HFF-Myc (cell line): ENCODE measurements around the gene GPC5.

Experiments used
- DNase-seq: peaks from one replicate; pipeline ENCODE4 v3.0.0-alpha.2; 2011; ENCODE audit warnings: low read depth; ENCODE audit errors: extremely low read depth
- H3K4me3 ChIP-seq: replicated peaks from 2 replicates; pipeline ENCODE4 v1.5.1; 2011; ENCODE audit warnings: low read depth, mild to moderate bottlenecking, control low read depth, low read length
- TF ChIP-seq, protein P1 (sequence below): IDR thresholded peaks from 2 replicates; pipeline ENCODE4 v1.5.1; 2012; ENCODE audit warnings: mild to moderate bottlenecking, low read depth, low read length, control low read depth; ENCODE audit errors: missing control alignments

The GPC5 gene

DNA sequence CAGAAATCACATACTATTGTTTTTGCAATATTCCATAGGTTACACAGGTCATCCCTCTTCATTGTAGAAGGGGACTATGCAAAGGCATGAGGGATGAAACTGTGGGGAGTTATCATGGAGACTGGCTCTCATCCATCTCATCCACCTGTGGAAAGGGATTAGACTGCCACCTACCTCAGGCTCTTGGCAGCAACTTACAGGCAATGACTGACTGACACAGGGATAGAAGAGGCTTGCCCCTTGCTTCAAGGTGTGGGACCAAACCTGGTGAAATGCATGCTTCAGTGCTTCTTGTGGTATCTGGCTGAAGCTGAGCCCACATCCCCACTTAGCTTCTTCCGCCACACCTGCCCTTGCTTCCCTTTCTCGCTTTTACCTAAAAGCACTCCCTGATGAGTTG, 341.3 kb downstream of the GPC5 start:
- DNase-seq, result no peak
- TF ChIP-seq, protein P1, sequence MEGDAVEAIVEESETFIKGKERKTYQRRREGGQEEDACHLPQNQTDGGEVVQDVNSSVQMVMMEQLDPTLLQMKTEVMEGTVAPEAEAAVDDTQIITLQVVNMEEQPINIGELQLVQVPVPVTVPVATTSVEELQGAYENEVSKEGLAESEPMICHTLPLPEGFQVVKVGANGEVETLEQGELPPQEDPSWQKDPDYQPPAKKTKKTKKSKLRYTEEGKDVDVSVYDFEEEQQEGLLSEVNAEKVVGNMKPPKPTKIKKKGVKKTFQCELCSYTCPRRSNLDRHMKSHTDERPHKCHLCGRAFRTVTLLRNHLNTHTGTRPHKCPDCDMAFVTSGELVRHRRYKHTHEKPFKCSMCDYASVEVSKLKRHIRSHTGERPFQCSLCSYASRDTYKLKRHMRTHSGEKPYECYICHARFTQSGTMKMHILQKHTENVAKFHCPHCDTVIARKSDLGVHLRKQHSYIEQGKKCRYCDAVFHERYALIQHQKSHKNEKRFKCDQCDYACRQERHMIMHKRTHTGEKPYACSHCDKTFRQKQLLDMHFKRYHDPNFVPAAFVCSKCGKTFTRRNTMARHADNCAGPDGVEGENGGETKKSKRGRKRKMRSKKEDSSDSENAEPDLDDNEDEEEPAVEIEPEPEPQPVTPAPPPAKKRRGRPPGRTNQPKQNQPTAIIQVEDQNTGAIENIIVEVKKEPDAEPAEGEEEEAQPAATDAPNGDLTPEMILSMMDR, result no peak
- no peak overlapping the region for H3K4me3 ChIP-seq

DNA sequence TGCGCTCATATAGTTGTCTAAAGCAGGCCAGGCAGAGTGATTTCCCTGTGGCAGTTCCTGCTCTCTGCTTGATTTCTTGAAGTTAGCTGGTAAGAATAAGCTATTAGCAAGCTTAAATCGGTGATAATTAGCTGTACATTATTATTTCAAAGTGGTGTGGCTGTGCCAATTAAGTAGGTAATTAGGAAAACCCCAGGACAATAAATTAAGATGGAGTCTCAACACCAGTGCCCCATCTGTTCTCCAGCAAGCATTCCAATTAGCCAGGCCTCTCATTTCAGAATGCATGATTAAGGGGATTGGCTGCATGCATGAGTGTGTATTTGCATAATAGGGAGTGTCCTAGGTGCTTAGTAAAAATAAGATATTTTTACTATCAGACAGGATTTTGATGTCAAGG, 342.3 kb downstream of the GPC5 start:
- TF ChIP-seq, protein P1, result no peak
- no peak overlapping the region for H3K4me3 ChIP-seq
- no peak for DNase-seq

DNA sequence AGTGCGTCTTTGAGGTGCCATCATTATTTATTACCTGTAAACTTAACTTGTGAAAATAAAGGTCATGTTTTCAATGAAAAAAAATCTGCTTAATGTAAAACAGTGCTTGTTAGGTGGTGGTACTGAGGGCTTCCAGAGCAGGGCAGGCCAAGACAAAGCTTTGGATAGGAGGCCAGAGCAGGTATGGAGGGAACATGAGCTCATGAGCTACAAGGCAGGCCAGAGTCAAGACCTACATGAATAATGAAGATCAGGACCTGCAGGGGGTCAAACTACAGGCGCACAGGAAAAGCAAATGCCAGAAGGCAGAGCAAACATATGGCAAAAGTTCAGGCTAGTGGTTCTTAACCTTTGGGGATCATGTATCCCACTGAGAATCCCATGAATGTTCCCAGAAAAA, 343.5 kb downstream of the GPC5 start:
- H3K4me3 ChIP-seq, result no peak overlapping the region
- no peak for DNase-seq
- TF ChIP-seq, protein P1, result no peak

- no peak overlapping the region for H3K4me3 ChIP-seq
- no peak for DNase-seq
- TF ChIP-seq, protein P1, result no peak
These were observed 345.9 kb downstream of the GPC5 start for GRCh38 chr13:91744284-91744683.

GRCh38 chr13:91745967-91746366, 347.5 kb downstream of the GPC5 start:
- TF ChIP-seq, protein P1, result no peak
- DNase-seq, result no peak

GRCh38 chr13:91747186-91747585, 348.8 kb downstream of the GPC5 start:
- TF ChIP-seq, protein P1, result no peak
- no peak overlapping the region for H3K4me3 ChIP-seq
- DNase-seq, result no peak

More at GRCh38 chr13:91745967-91746366, 347.5 kb downstream of the GPC5 start:
- H3K4me3 ChIP-seq, result no peak overlapping the region

DNA sequence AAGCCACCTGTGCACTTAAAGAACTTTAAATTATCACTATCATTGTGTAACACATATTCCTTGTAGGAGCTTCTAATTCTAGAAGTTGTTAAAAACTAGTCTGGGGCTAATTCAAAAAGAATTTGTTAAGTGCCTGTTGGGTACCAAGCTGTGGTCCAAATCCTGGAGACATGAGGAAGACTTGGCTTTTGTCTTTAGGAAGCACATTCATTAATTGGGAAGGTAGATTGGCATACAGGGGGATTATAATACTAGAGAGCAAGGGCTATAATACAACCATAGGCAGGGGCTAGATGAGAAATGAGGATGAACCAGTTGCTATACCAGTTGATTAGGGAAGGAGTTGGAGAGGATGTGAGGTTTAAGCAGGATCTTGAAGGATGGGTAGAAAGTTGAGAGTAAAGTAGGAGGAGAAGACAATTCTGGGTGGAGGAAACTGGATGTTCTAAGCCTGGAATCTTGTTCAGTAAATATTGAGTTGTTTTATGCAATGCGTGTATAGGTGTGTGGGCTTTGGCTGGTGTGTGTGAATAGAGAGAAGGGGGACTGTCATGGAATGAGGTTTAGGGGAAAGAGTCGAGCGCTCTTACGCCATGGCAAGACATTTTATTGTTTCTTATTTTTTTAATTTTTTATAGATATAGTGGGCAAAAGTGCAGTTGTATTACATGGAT, 350.1 kb downstream of the GPC5 start:
- TF ChIP-seq, protein P1, result no peak

More for the DNA sequence above, 350.1 kb downstream of the GPC5 start:
- H3K4me3 ChIP-seq, result no peak overlapping the region
- no peak for DNase-seq
